HepG2 (cell line): Measurements from ENCODE around the gene PAFAH1B2. TPM values are rescaled to one million over a fixed set of nuclear protein-coding genes. Genes with fewer than 3 reads are reported as not detected.

Experiments used
- FOXO4 ChIP-seq: sonication (generic); formaldehyde crosslinking; conservative IDR thresholded peaks from 2 replicates; pipeline ENCODE4 v1.8.1; 2023; ENCODE audit warnings: missing genetic modification reagents
- GABPB1 ChIP-seq: IDR thresholded peaks from 2 replicates; pipeline ENCODE4 v1.6.1; 2016; ENCODE audit warnings: mild to moderate bottlenecking, missing genetic modification reagents, moderate library complexity, missing compliant biosample characterization
- HDAC6 ChIP-seq: fragments of 200-600 bp; sonication (generic); IDR thresholded peaks from 2 replicates; pipeline ENCODE4 v1.7.0; 2017; ENCODE audit warnings: mild to moderate bottlenecking, antibody characterized with exemption, low read length, low read depth
- HMGA1 ChIP-seq: sonication (generic); formaldehyde crosslinking; conservative IDR thresholded peaks from 2 replicates; pipeline ENCODE4 v1.4.0; 2020; ENCODE audit warnings: missing genetic modification reagents
- IRF9 ChIP-seq: sonication (generic); formaldehyde crosslinking; IDR thresholded peaks from 2 replicates; pipeline ENCODE4 v1.8.0; 2022; ENCODE audit warnings: missing genetic modification reagents, mild to moderate bottlenecking, borderline replicate concordance
- KLF12 ChIP-seq: sonication (generic); formaldehyde crosslinking; IDR thresholded peaks from 2 replicates; pipeline ENCODE4 v1.4.0; 2020; ENCODE audit warnings: missing genetic modification reagents, borderline replicate concordance
- MED8 ChIP-seq: sonication (generic); formaldehyde crosslinking; IDR thresholded peaks from 2 replicates; pipeline ENCODE4 v1.8.1; 2023; ENCODE audit warnings: mild to moderate bottlenecking, missing genetic modification reagents; ENCODE audit not compliant: insufficient replicate concordance
- MTA3 ChIP-seq: sonication (generic); formaldehyde crosslinking; IDR thresholded peaks from 2 replicates; pipeline ENCODE4 v1.4.0; 2020; ENCODE audit warnings: missing genetic modification reagents
- NAIF1 ChIP-seq: sonication (generic); formaldehyde crosslinking; IDR thresholded peaks from 2 replicates; pipeline ENCODE4 v1.5.0; 2020; ENCODE audit warnings: mild to moderate bottlenecking, missing genetic modification reagents, borderline replicate concordance
- NFYB ChIP-seq: sonication (generic); formaldehyde crosslinking; IDR thresholded peaks from 2 replicates; pipeline ENCODE4 v1.4.0; 2020; ENCODE audit warnings: missing genetic modification reagents
- RXRB ChIP-seq: IDR thresholded peaks from 2 replicates; pipeline ENCODE4 v1.6.1; 2016; ENCODE audit warnings: borderline replicate concordance, missing genetic modification reagents, missing compliant biosample characterization
- SP2 ChIP-seq: sonication (generic); formaldehyde crosslinking; IDR thresholded peaks from 2 replicates; pipeline ENCODE4 v1.5.1; 2020; ENCODE audit warnings: mild to moderate bottlenecking, missing genetic modification reagents
- SRSF1 ChIP-seq: fragments of 200-400 bp; formaldehyde crosslinking; optimal IDR thresholded peaks from 2 replicates; pipeline ENCODE3; 2017; ENCODE audit warnings: mild to moderate bottlenecking, low read depth, low read length, moderate library complexity
- TAF1 ChIP-seq: sonication (generic); formaldehyde crosslinking; IDR thresholded peaks from 2 replicates; pipeline ENCODE4 v1.4.0; 2020; ENCODE audit warnings: missing genetic modification reagents
- YEATS2 ChIP-seq: sonication (generic); formaldehyde crosslinking; IDR thresholded peaks from 2 replicates; pipeline ENCODE4 v1.4.0; 2020; ENCODE audit warnings: missing genetic modification reagents, borderline replicate concordance
- ZBTB25 ChIP-seq: IDR thresholded peaks from 2 replicates; pipeline ENCODE4 v1.6.1; 2018; ENCODE audit warnings: missing genetic modification reagents
- ZBTB8A ChIP-seq: sonication (generic); formaldehyde crosslinking; IDR thresholded peaks from 2 replicates; pipeline ENCODE4 v1.4.0; 2020; ENCODE audit warnings: mild to moderate bottlenecking, low read depth, missing genetic modification reagents, borderline replicate concordance
- ZNF513 ChIP-seq: sonication (generic); formaldehyde crosslinking; conservative IDR thresholded peaks from 2 replicates; pipeline ENCODE4 v1.5.0; 2020; ENCODE audit warnings: missing genetic modification reagents
- ZNF580 ChIP-seq: IDR thresholded peaks from 2 replicates; pipeline ENCODE4 v1.6.1; 2016; ENCODE audit warnings: low read depth, borderline replicate concordance
- ZNF770 ChIP-seq: sonication (generic); formaldehyde crosslinking; IDR thresholded peaks from 2 replicates; pipeline ENCODE4 v1.5.0; 2020; ENCODE audit warnings: mild to moderate bottlenecking, missing genetic modification reagents
- ZNF772 ChIP-seq: sonication (generic); formaldehyde crosslinking; IDR thresholded peaks from 2 replicates; pipeline ENCODE4 v1.5.0; 2020; ENCODE audit warnings: mild to moderate bottlenecking, missing genetic modification reagents
- ZNF782 ChIP-seq: sonication (generic); formaldehyde crosslinking; IDR thresholded peaks from 2 replicates; pipeline ENCODE4 v1.4.0; 2020; ENCODE audit warnings: missing genetic modification reagents, mild to moderate bottlenecking, borderline replicate concordance
- polyA plus RNA-seq, 8 experiments: library from polyadenylated mRNA; depleted of rRNA in 3 of 8; stranded (reverse) in 7 of 8; unstranded in 1 of 8; fragments of >200 nt; fragmentation: Illumina TruSeq in 4 of 8; extraction: Trizol in 4 of 8; gene quantifications; 2 replicates each; pipeline versions ENCODE4 v1.2.1 to v1.2.3, GENCODE V29; 2011 to 2016; ENCODE audit warnings: low read depth in 4 of 8, missing spikeins in 1 of 8, mixed read lengths in 1 of 8; ENCODE audit not compliant: insufficient read depth in 1 of 8
- total RNA-seq, 5 experiments: library from RNA; depleted of rRNA; stranded (reverse); fragments of >200 nt; fragmentation: Illumina TruSeq; extraction: Trizol; gene quantifications; 2 replicates each; pipeline ENCODE4 v1.2.3, GENCODE V29; 2016; ENCODE audit warnings: low read depth in 1 of 5

Gene PAFAH1B2
- total and polyA plus RNA-seq, 2 of the 13 experiments (the other 11 are each of a cell fraction or from before 2014, with no cell fraction given) = 28.8 to 104 TPM

- TF ChIP-seq GABPB1 (CRISPR knock-in tag) (peak; percentile 99), TAF1 (CRISPR knock-in tag) (peak; percentile 83), ZNF770 (CRISPR knock-in tag) (no peak), KLF12 (CRISPR knock-in tag) (peak; percentile 83; the same call in 1 of the 2 replicates), ZNF513 (CRISPR knock-in tag) (peak; percentile 57; the same call in 1 of the 2 replicates), ZNF772 (CRISPR knock-in tag) (peak; percentile 62; the same call in 1 of the 2 replicates), RXRB (peak; percentile 76), ZBTB8A (CRISPR knock-in tag) (no peak), SP2 (CRISPR knock-in tag) (peak; percentile 95), FOXO4 (no peak), MED8 (peak; percentile 88), HDAC6 (no peak), YEATS2 (CRISPR knock-in tag) (peak; percentile 85; the same call in 1 of the 2 replicates), IRF9 (CRISPR knock-in tag) (no peak), ZNF782 (CRISPR knock-in tag) (peak; percentile 77; the same call in 1 of the 2 replicates), HMGA1 (CRISPR knock-in tag) (no peak), ZNF580 (peak; percentile 93), MTA3 (no peak), NFYB (CRISPR knock-in tag) (peak; percentile 54), SRSF1 (peak; percentile 85), NAIF1 (CRISPR knock-in tag) (peak; percentile 32; the same call in 1 of the 2 replicates), ZBTB25 (no peak; the same call in 1 of the 2 replicates)
Measured at GRCh38 chr11:117143871-117144476, at the start of gene PAFAH1B2 (continued).
